Loucy (cell line): ENCODE data around the gene QRICH1.

ENCODE experiments used
- EZH2phosphoT487 ChIP-seq: fragments of 200-600 bp; IDR thresholded peaks from 2 replicates; pipeline ENCODE4 v1.6.1; 2018; ENCODE audit warnings: antibody characterized with exemption, mild to moderate bottlenecking, moderate library complexity, borderline replicate concordance
- TF ChIP-seq, protein P1 (sequence below): fragments of 200-600 bp; sonication (generic); conservative IDR thresholded peaks from 2 replicates; pipeline ENCODE4 v1.5.1; 2014; ENCODE audit warnings: mild to moderate bottlenecking, antibody characterized with exemption, low read length

DNA sequence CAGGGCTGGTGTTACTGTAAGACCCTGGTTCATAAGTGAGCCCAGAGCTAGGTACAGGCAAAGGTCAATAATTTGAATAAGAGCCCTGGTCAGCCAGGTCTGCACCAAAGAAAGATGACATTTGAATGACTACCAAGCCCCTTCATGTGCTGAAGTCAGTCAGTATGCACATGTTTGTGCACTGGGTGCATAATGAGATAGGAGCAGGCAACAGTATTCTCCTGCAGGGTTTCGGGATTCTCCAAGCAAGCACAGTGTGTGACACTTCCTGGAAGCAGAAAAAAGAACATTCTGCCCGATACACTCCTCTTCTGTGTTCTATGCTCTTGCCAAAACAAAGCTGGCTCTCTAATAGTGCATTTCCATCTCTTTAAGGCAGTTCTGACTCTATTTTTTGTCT, 59.2 kb downstream of the QRICH1 start:
- TF ChIP-seq, protein P1, sequence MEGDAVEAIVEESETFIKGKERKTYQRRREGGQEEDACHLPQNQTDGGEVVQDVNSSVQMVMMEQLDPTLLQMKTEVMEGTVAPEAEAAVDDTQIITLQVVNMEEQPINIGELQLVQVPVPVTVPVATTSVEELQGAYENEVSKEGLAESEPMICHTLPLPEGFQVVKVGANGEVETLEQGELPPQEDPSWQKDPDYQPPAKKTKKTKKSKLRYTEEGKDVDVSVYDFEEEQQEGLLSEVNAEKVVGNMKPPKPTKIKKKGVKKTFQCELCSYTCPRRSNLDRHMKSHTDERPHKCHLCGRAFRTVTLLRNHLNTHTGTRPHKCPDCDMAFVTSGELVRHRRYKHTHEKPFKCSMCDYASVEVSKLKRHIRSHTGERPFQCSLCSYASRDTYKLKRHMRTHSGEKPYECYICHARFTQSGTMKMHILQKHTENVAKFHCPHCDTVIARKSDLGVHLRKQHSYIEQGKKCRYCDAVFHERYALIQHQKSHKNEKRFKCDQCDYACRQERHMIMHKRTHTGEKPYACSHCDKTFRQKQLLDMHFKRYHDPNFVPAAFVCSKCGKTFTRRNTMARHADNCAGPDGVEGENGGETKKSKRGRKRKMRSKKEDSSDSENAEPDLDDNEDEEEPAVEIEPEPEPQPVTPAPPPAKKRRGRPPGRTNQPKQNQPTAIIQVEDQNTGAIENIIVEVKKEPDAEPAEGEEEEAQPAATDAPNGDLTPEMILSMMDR = no peak
- TF ChIP-seq EZH2phosphoT487 = no peak
